ENCODE measurements around the gene SIRT5. TPM values are rescaled to one million over a fixed set of nuclear protein-coding genes. Genes with fewer than 3 reads are reported as not detected.

Gene SIRT5
- 7.8 and 9.9 TPM in 2 replicates for total RNA-seq

GRCh38 chr6:13574571-13575376, at the start of gene SIRT5:
SIRT5 (plus strand) TSS chr6:13574601; CDS start chr6:13584111, 9,510 bp downstream.

DNA sequence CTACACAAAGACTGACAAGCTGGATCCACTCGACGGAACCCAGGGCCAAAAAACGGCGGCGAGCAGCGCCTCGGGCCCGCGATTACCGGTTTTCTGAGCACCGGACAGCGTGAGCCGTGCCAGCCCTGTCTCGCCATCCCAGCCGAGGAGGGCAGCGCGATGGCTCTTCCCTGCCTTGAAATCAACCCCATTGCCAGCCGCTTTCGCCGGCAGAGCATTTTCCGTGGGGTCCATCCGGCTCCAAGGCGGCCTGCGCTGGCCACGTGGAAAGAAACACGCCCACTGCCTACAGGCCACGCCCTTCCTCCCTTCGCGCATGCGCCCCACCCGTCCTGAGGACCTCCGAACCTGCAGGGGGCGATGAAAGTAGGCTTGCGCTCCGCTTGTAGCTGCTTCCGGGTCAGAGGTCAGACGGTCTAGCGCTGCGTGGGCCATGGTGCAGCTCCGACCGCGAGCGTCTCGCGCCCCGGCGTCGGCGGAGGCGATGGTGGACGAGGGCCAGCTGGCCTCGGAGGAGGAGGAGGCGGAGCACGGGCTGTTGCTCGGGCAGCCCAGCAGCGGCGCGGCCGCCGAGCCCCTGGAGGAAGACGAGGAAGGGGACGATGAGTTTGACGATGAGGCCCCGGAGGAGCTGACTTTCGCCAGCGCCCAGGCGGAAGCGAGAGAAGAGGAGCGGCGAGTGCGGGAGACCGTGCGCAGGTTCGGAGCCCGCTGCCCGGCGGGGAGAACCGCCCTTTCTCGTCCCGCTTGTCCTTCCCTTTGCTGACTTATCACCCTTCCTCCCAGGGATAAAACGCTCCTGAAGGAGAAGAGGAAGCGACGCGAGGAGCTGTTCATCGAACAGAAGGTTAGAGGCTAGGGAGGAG, 40.8 kb downstream of the SIRT5 start, which contains the start of gene NOL7:
Gene NOL7 (plus strand): TSS at position 410 of the 866 bp plus-strand sequence. CDS start 24 bp downstream, at position 434.

Other genes with a start within 250 kb of the SIRT5 start
- gene TBC1D7, start 246.1 kb upstream of the SIRT5 start, total RNA-seq = 19.7 and 22.9 TPM in 2 replicates
- 2.6 and 2.8 TPM in 2 replicates for gene GFOD1, start 87.0 kb upstream of the SIRT5 start, total RNA-seq
- 50.5 and 70.2 TPM in 2 replicates for gene NOL7, start 40.7 kb downstream of the SIRT5 start, total RNA-seq
- 21.1 and 32.5 TPM in 2 replicates for gene RANBP9, start 137.2 kb downstream of the SIRT5 start, total RNA-seq
- 8.4 and 11.4 TPM in 2 replicates for gene MCUR1, start 240.0 kb downstream of the SIRT5 start, total RNA-seq